Testis (tissue), 3 donors: ENCODE data around the gene RANBP9. TPM values are rescaled to one million over a fixed set of nuclear protein-coding genes. Genes with fewer than 3 reads are reported as not detected.

Source experiments
- DNase-seq: peaks from one replicate; pipeline ENCODE4 v3.0.0-alpha.2; 2019
- H3K27ac ChIP-seq, 2 donors: fragments of 200-600 bp; sonication (generic); one replicate each; pipeline ENCODE4 v1.5.1; 2019
- H3K27me3 ChIP-seq: fragments of 200-600 bp; sonication (generic); one replicate; pipeline ENCODE4 v1.5.1; 2019
- H3K36me3 ChIP-seq: fragments of 200-600 bp; sonication (generic); one replicate; pipeline ENCODE4 v1.5.1; 2017; ENCODE audit warnings: low read depth; ENCODE audit errors: missing control alignments
- H3K4me1 ChIP-seq: fragments of 200-600 bp; sonication (generic); one replicate; pipeline ENCODE4 v1.5.1; 2019
- H3K4me3 ChIP-seq, 2 donors: fragments of 200-600 bp; sonication (generic); one replicate each; pipeline ENCODE4 v1.5.1; 2017 to 2019
- H3K9me3 ChIP-seq: fragments of 200-600 bp; sonication (generic); one replicate; pipeline ENCODE4 v1.5.1; 2017
- CTCF ChIP-seq, 3 experiments: fragments of 450-650 bp in 2 of 3; fragments of 200-600 bp in 1 of 3; sonication (generic) in 1 of 3; IDR thresholded peaks; one replicate each; pipeline ENCODE4 v1.5.1; 2016 to 2019; ENCODE audit warnings: antibody characterized with exemption in 3 of 3, mild to moderate bottlenecking in 2 of 3, moderate library complexity in 1 of 3
- POLR2A ChIP-seq: fragments of 450-650 bp; IDR thresholded peaks from one replicate; pipeline ENCODE4 v1.6.1; 2017; ENCODE audit warnings: antibody characterized with exemption, mild to moderate bottlenecking, moderate library complexity
- WGBS, 2 donors: methylation state at CpG; one replicate each; pipeline ENCODE4 v1.1.5; 2018; 5-methylcytosine and 5-hydroxymethylcytosine counted together
- intact Hi-C: fragments of 100-400 bp; cut with DNase I; formaldehyde crosslinking; loops from one replicate; pipeline ENCODE4 v1.15.1; 2023; ENCODE audit warnings: low total_unique reads
- polyA plus RNA-seq: library from polyadenylated mRNA; stranded (reverse); fragments of 350-450 nt; fragmentation: Illumina TruSeq; extraction: RNeasy Lipid Tissue Mini Kit (QIAGEN cat#74804); gene quantifications from one replicate; pipeline ENCODE4 v1.2.3, GENCODE V29; 2014; ENCODE audit warnings: low read depth, low replicate concordance; ENCODE audit not compliant: insufficient read depth
- total RNA-seq, 2 donors: library from RNA; depleted of rRNA; stranded (reverse); fragments of >200 nt; gene quantifications; one replicate each; pipeline ENCODE4 v1.2.3, GENCODE V29; 2016

RANBP9 gene
- total and polyA plus RNA-seq, 3 donors from 2014 or later = 114 to 265 (median 131) TPM

GRCh38 chr6:13641315-13641714 is 70.3 kb downstream of the RANBP9 start:
- H3K4me1 ChIP-seq = no peaks in the 10 kb centered on the region
- 61 to 71% methylated on average over 5 of the region's 5 CpGs for WGBS, 2 donors
- DNase-seq = no peak
- no peaks in the 10 kb centered on the region for H3K27me3 ChIP-seq
- H3K27ac ChIP-seq = no peak overlapping the region
- H3K4me3 ChIP-seq = no peak overlapping the region
- H3K36me3 ChIP-seq = no peaks in the 10 kb centered on the region
- no peak for TF ChIP-seq POLR2A
- no peak for TF ChIP-seq CTCF (IDR thresholded peaks at IDR 0.05)
- intact Hi-C loops = no loop called here
- H3K9me3 ChIP-seq = no peaks in the 10 kb centered on the region

- no peaks in the 10 kb centered on the region for H3K9me3 ChIP-seq
- WGBS, 2 donors = 89 to 96% methylated on average over 4 of the region's 4 CpGs
- no peak for DNase-seq
- H3K27ac ChIP-seq = no peak overlapping the region
- TF ChIP-seq CTCF (IDR thresholded peaks at IDR 0.05) (no peak), POLR2A (no peak)
- no peaks in the 10 kb centered on the region for H3K36me3 ChIP-seq
- H3K4me1 ChIP-seq = no peaks in the 10 kb centered on the region
- no peak overlapping the region for H3K4me3 ChIP-seq
- intact Hi-C loops = no loop called here
- no peaks in the 10 kb centered on the region for H3K27me3 ChIP-seq
Measured at GRCh38 chr6:13638626-13639025, 73.0 kb downstream of the RANBP9 start.

- no peak for DNase-seq
- Histone ChIP-seq H3K4me1 (no peaks in the 10 kb centered on the region), H3K27me3 (no peaks in the 10 kb centered on the region), H3K9me3 (no peaks in the 10 kb centered on the region), H3K36me3 (no peaks in the 10 kb centered on the region), H3K4me3 (no peak overlapping the region), H3K27ac (no peak overlapping the region)
- WGBS, 2 donors = 93% methylated on average over 1 of the region's 1 CpG
- intact Hi-C loops = no loop called here
- TF ChIP-seq POLR2A (no peak), CTCF (IDR thresholded peaks at IDR 0.05) (no peak)
Measured at GRCh38 chr6:13638014-13638413, 73.6 kb downstream of the RANBP9 start.

- no peak for DNase-seq
- TF ChIP-seq CTCF (IDR thresholded peaks at IDR 0.05) = no peak
- TF ChIP-seq POLR2A = no peak
- H3K4me1 ChIP-seq = no peaks in the 10 kb centered on the region
- H3K9me3 ChIP-seq = no peaks in the 10 kb centered on the region
- no peaks in the 10 kb centered on the region for H3K27me3 ChIP-seq
- H3K36me3 ChIP-seq = no peaks in the 10 kb centered on the region
- intact Hi-C loops = no loop called here
- 86 to 89% methylated on average over 4 of the region's 4 CpGs for WGBS, 2 donors
- H3K4me3 ChIP-seq = no peak overlapping the region
- no peak overlapping the region for H3K27ac ChIP-seq
Measured at GRCh38 chr6:13635948-13636658, 75.5 kb downstream of the RANBP9 start.

GRCh38 chr6:13633343-13633742 is 78.3 kb downstream of the RANBP9 start:
- 93 to 95% methylated on average over 2 of the region's 2 CpGs for WGBS, 2 donors
- no peaks in the 10 kb centered on the region for H3K9me3 ChIP-seq
- H3K27ac ChIP-seq = no peak overlapping the region
- no peak for DNase-seq
- no peaks in the 10 kb centered on the region for H3K36me3 ChIP-seq
- TF ChIP-seq POLR2A (no peak), CTCF (IDR thresholded peaks at IDR 0.05) (no peak)
- H3K4me1 ChIP-seq = no peaks in the 10 kb centered on the region
- H3K27me3 ChIP-seq = no peaks in the 10 kb centered on the region
- intact Hi-C loops = no loop called here
- H3K4me3 ChIP-seq = no peak overlapping the region
